HG02884 (cell line): ENCODE data around the gene RASA3.

Experiments used
- ATAC-seq: cut with Tn5 transposase; IDR thresholded peaks from one replicate; pipeline ENCODE4 v1.9.1; 2021; ENCODE audit warnings: mild to moderate bottlenecking, moderate library complexity; ENCODE audit not compliant: unreplicated experiment

RASA3 gene

DNA sequence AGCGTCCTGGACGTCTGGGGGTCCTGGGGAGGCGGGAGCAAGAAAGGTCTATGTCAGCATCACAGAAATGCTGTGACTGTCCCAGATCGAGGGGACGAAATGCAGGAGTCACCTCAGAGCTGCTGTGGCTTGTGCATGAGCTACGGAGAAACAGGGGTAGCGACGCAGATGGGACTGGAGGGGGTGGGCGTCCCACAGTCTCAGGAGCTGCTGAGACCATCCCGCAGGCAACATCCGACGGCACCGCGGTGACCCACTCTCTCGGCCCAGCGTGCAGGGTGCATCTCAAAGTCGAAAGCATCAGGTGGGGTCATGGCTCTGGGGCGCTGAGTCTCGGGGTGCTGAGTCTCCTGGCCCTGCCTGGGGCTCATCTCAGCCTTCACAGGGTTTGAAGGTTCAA, 121.2 kb downstream of the RASA3 start:
- no peak for ATAC-seq

DNA sequence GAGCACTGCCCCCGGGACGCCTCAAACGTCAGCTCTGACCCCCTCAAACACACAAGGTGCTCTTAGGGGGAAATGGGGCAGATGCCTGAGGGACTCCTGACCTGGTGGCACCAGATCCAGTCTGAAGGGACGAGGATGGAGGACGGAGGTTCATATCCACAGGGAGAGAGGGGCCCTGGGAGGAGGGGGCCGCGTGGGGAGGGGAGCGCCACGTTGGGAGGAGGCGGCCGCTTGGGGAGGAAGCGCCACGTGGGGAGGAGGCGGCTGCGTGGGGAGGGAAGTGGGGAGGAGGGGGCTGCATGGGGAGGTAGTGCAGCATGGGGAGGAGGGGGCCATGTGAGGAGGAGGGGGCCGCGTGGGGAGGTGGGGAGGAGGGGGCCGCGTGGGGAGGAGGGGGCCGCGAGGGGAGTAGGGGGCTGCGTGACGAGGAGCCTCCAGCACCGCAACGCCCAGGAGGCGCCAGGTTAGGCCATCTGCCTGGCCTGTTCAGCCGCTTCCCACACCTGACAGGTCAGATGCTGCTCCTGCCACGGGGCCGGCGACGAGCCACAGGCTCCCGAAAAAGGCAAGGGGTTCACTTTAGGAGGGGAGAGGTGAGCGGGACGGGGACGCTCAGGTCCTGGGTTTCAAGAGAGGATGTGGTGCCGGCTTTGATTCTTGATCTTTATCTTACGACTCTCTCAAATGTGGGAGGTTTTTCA, 121.9 kb downstream of the RASA3 start:
- no peak for ATAC-seq

DNA sequence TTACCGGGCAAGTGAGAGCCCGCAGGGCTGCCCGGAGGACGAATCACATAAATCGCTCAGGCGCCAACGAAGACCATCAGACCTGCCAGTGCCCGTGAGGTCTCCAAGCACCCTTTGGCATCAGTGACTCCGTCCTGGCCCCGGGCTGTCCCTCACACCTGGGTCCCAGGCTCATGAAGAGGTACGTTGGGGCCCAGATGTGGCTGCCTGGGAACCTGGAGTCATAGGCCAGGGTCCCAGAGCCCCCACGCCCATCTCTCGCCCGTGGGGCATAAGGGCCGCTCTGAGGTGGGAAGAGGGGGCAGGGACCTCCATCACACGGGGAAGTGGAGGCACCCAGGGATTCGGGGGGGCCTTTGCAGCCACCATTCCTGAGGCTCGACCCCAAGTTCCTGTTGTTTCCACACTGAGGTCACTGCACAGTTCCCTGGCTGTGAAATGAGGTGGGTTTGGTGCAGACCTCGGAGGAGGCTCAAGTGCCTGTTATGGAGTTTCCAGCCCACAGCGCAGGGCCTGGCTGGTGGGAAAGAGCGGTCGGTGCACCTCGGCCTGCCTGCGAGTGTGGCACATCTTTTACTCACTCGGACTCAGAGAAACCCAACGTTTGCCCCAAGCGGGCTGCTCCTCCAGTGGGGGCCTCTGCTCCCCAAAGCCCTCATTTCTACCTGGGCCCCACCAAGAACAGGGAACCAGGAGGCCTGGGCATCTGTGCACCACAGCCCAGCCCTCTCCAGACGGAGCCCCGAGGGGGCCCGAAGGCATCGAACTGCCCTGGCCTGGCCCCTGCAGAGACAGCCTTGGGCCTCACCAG, 122.6 kb downstream of the RASA3 start:
- no peak for ATAC-seq

DNA sequence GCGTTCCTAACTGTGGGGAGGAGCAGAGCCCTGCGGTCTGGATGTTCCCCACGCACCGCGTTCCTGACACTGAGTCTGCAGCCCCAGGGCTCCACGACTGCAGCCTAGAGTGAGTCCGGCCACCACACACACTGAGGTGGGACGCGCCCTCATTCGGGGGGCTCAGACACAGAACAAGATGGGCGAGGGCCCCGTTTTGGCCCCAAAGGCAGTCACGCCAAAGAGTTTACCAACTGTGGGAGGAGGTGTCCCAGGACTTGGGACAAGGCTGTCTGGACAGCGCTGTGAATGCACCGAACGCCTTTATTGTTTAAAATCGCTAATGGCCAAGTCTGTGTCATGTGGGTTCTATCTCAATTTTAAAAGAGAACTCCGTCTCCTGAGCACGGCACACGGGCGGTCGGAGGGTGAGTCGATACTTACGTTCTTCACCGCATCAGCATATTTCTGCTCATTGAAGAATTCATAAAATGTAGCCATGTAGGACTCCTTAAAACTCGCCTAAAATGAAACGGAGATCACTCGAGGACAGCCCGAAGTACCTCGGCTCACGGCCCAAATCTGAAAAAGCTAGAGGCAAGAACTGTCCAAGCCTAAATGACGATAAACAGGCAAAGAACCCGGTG, 123.3 kb downstream of the RASA3 start:
- no peak for ATAC-seq

- no peak for ATAC-seq
Measured at GRCh38 chr13:114007566-114007965, 124.9 kb downstream of the RASA3 start.

- no peak for ATAC-seq
Measured at GRCh38 chr13:114005206-114005724, 127.2 kb downstream of the RASA3 start.

GRCh38 chr13:114004420-114005205, 127.8 kb downstream of the RASA3 start:
- no peak for ATAC-seq

- ATAC-seq = no peak
Measured at GRCh38 chr13:114002771-114003321, 129.6 kb downstream of the RASA3 start.

DNA sequence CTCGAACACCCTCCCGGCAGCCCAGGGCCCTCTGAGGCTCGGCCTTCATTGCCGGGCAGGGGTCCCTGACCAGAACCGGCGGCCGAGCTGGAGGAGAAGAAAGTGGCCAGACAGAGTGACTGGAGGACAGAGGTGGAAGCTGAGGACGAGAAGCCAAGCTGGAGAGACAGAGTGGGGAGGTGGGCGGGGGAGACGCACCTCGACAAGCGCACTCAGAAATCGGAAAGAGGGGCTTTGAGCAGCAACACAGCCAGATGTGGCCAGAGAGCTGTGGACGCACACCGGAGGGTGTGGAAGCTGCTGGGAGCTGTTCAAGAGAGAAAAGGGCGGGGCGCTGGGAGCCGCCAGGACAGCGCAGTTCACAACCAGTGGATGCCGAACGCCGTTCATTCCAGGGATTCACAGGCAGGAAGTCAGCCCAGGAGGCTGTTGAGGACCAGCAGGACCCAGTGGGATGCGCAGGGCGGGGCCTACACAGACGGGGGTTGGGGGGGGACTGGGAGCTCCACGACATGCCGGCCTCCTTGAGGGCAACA, 130.3 kb downstream of the RASA3 start:
- no peak for ATAC-seq

- no peak for ATAC-seq
Measured at GRCh38 chr13:114001331-114002008, 131.0 kb downstream of the RASA3 start.

GRCh38 chr13:114000151-114001040, 132.0 kb downstream of the RASA3 start:
- ATAC-seq = no peak

DNA sequence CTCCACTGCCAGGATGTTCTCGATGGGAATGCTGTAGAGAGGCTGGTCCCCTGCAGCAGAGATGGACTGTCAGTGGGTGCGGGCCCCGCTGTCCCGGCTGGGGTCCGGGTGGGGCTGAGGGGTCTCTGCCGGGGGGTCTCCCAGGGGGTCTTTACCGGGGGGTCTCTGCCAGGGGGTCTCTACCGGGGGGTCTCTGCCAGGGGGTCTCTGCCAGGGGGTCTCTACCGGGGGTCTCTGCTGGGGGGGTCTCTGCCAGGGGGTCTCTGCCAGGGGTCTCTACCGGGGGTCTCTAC, 132.9 kb downstream of the RASA3 start:
- no peak for ATAC-seq

DNA sequence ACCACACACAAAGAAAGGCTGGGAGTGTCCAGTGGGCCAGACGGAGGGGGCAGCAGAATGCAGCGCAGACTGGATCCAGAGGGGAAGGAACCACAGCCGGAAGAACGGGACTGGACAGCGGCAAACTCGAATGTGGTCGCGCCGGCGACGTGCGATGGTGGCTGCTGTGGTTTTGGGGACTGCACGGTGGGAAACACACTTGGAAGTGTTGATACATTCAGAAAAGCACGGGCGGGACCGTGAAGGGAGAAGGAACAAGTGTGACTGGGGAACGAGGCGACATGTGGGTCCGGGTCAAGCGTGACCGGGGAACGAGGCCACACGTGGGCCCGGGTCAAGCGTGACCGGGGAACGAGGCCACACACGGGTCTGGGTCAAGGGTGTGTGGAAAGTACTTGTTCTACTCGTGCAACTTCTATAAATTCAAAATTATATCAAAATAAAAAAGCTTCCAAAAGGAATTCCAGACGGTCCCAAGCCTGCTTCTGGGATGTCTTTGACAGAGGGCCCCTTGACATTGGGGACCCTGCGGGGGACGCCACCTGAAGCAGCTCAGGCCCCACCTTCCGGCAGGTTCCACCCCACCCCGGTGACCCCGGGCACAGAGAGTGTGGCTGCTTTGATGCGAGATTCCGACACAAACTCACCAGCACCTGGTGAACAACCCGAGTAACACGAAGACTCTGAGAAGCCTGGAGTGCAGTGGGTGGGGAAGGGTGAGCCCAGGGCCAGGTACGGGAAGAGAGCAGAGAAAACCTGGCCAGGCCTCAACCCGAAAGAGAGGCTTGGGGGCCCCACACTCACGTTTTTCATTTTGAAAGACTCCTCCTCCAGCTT, 133.4 kb downstream of the RASA3 start:
- ATAC-seq = no peak

GRCh38 chr13:113997845-113998751, 134.3 kb downstream of the RASA3 start:
- no peak for ATAC-seq

DNA sequence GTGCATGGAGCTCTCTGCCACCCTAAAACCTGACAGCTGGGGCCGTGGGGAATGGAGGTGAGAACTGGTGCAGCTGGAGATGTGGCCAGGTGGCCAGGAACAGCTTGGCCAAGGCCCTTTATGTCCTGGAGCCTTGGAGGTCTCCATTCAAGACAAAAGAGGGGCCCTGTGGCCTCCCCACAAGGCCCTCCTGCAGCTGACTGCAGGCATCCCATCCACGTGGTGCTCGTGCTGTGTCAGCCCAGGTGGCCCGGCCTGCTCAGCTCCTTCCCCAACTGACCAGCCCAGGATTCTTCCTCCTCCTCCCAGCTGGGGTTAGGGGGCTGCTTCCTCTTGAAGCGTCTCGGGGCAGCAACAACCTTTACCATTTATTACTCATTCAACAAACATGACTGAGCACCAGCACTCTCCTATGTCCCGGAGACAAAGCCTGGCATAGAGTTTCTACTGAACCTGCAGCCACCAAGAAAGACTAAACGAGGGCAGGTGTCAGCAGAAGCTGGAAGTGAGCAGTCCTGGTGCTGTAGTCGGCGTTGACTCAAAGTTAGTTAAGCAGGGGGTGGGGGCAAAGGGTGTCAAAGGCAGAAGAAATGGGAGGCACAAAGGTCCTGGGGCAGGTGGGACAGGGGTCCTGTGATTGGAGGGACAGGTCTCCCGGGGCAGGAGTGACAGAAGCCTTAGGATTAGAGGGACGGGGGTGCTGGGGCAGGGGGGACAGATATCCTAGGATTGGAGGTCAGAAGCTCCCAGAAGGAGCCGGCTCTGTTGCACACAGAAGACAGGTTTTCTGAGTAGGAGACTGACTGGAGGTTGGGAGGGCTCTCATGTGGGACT, 135.3 kb downstream of the RASA3 start:
- ATAC-seq = no peak
